PC-9 (cell line): ENCODE measurements around the gene ARHGAP40.

Experiments
- EZH2 ChIP-seq: fragments of 200-600 bp; sonication (generic); IDR thresholded peaks from 2 replicates; pipeline ENCODE4 v1.8.0; 2017; ENCODE audit warnings: antibody characterized with exemption, low read depth
- TF ChIP-seq, protein P1 (sequence below): fragments of 200-600 bp; sonication (generic); conservative IDR thresholded peaks from 2 replicates; pipeline ENCODE4 v1.6.1; 2017; ENCODE audit warnings: mixed run types, antibody characterized with exemption, mild to moderate bottlenecking, moderate library complexity

DNA sequence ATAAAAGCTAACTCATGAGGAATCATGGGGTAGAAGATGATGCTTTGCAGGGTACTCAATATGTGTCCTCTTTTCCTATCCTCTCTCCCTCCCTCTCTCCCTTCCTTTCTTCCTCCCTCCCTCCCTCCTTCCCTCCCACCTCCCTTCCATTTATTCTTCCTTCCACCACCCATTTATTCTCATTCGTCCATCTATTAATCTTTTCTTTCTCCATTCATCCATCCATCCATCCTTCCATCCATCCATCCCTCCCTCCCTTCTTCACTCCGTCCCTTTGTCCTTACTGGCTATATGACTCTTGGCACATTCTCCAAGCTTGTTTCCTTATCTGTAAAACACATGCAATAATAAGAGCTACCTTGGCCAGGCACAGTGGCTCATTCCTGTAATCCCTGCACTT lies 40.9 kb downstream of the ARHGAP40 start:
- no peak for TF ChIP-seq EZH2
- TF ChIP-seq, protein P1, sequence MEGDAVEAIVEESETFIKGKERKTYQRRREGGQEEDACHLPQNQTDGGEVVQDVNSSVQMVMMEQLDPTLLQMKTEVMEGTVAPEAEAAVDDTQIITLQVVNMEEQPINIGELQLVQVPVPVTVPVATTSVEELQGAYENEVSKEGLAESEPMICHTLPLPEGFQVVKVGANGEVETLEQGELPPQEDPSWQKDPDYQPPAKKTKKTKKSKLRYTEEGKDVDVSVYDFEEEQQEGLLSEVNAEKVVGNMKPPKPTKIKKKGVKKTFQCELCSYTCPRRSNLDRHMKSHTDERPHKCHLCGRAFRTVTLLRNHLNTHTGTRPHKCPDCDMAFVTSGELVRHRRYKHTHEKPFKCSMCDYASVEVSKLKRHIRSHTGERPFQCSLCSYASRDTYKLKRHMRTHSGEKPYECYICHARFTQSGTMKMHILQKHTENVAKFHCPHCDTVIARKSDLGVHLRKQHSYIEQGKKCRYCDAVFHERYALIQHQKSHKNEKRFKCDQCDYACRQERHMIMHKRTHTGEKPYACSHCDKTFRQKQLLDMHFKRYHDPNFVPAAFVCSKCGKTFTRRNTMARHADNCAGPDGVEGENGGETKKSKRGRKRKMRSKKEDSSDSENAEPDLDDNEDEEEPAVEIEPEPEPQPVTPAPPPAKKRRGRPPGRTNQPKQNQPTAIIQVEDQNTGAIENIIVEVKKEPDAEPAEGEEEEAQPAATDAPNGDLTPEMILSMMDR = no peak
